HepG2 (cell line): ENCODE measurements around the gene XRCC5. TPM values are rescaled to one million over a fixed set of nuclear protein-coding genes. Genes with fewer than 3 reads are reported as not detected.

Source experiments
- ATAC-seq: fragments of 200-7000 bp; cut with Tn5 transposase; 3 replicates; pipeline ENCODE4 v1.9.1; 2020; ENCODE audit warnings: mild to moderate bottlenecking, moderate library complexity
- BruUV-seq: library from RNA; stranded (reverse); fragments of 400-500 nt; replicated peaks from 2 replicates; lab custom pipeline; 2021; lab: Mats Ljungman, UMichigan
- CTCF ChIA-PET: fragments of 300-600 bp; formaldehyde crosslinking; extraction: SDS; loops from one replicate; lab custom pipeline; 2021; ENCODE audit warnings: low total read pairs, inconsistent platforms, low intra/inter-chr PET ratio; lab: Yijun Ruan, JAX
- POLR2A ChIA-PET: fragments of 350-600 bp; sonication (Branson Sonifier 250); formaldehyde crosslinking; loops from one replicate; lab custom pipeline; 2020; ENCODE audit warnings: antibody characterized with exemption, inconsistent platforms; lab: Yijun Ruan, JAX
- DNase-seq: peaks from one replicate; pipeline ENCODE4 v3.0.0-alpha.2; 2015; ENCODE audit warnings: low spot score
- FAIRE-seq: peaks from 3 replicates; lab custom pipeline; 2011; peaks lifted over from hg19 to GRCh38; lab: Jason Lieb, UNC
- H2AFZ ChIP-seq: one replicate; pipeline ENCODE4 v1.6.1; 2011; ENCODE audit warnings: low read length, inconsistent platforms
- H3K27ac ChIP-seq: fragments of 300-600 bp; 3 replicates; pipeline ENCODE4 v1.8.0; 2011; ENCODE audit warnings: mixed run types, mild to moderate bottlenecking, mixed read lengths, low read length, inconsistent platforms; ENCODE audit not compliant: insufficient read depth; ENCODE audit errors: extremely low read length
- H3K27me3 ChIP-seq, 2 experiments: fragments of 200-600 bp in 1 of 2; 2 replicates in 1 of 2; 3 replicates in 1 of 2; pipeline versions ENCODE4 v1.6.0 to v1.8.0; 2011; ENCODE audit warnings: low read length in 2 of 2, mild to moderate bottlenecking in 2 of 2, moderate library complexity in 2 of 2, inconsistent platforms in 1 of 2; ENCODE audit not compliant: insufficient read depth in 2 of 2, control insufficient read depth in 1 of 2
- H3K36me3 ChIP-seq, 2 experiments: fragments of 200-600 bp in 1 of 2; replicated peaks in 1 of 2; 2 replicates in 1 of 2; 3 replicates in 1 of 2; pipeline versions ENCODE4 v1.5.1 to v1.8.0; 2011; ENCODE audit warnings: low read length in 2 of 2, inconsistent platforms in 1 of 2; ENCODE audit not compliant: insufficient read depth in 2 of 2, control insufficient read depth in 1 of 2
- H3K4me1 ChIP-seq: 2 replicates; pipeline ENCODE4 v1.5.1; 2012; ENCODE audit warnings: low read length, inconsistent platforms; ENCODE audit not compliant: insufficient read depth
- H3K4me2 ChIP-seq: 2 replicates; pipeline ENCODE4 v1.6.0; 2011; ENCODE audit warnings: low read depth, low read length, inconsistent platforms
- H3K4me3 ChIP-seq, 3 experiments: fragments of 200-600 bp in 1 of 3; sonication (generic), shearing (Covaris generic) in 1 of 3; replicated peaks in 1 of 3; 2 replicates each; pipeline ENCODE4 v1.5.1; 2011 to 2016; ENCODE audit warnings: low read length in 3 of 3, inconsistent platforms in 2 of 3, low read depth in 2 of 3, mild to moderate bottlenecking in 2 of 3, control low read depth in 1 of 3, mixed read lengths in 1 of 3; ENCODE audit not compliant: insufficient read depth in 1 of 3
- H3K79me2 ChIP-seq: one replicate; pipeline ENCODE4 v1.6.1; 2011; ENCODE audit warnings: low read length, inconsistent platforms; ENCODE audit not compliant: insufficient read depth
- H3K9ac ChIP-seq: 2 replicates; pipeline ENCODE4 v1.6.0; 2011; ENCODE audit warnings: mild to moderate bottlenecking, low read depth, low read length, inconsistent platforms; ENCODE audit not compliant: insufficient read depth
- H3K9me3 ChIP-seq: 2 replicates; pipeline ENCODE4 v1.5.1; 2012; ENCODE audit warnings: mild to moderate bottlenecking, low read length
- H4K20me1 ChIP-seq: 2 replicates; pipeline ENCODE4 v1.6.0; 2011; ENCODE audit warnings: inconsistent platforms, mild to moderate bottlenecking, low read length, moderate library complexity; ENCODE audit not compliant: insufficient read depth
- AHR ChIP-seq: IDR thresholded peaks from 2 replicates; pipeline ENCODE4 v1.6.1; 2018; ENCODE audit warnings: missing genetic modification reagents, missing compliant biosample characterization
- DR1 ChIP-seq: sonication (generic); formaldehyde crosslinking; IDR thresholded peaks from 2 replicates; pipeline ENCODE4 v1.8.0; 2021; ENCODE audit warnings: mild to moderate bottlenecking, missing genetic modification reagents, inconsistent platforms
- HNRNPL ChIP-seq: fragments of 200-400 bp; formaldehyde crosslinking; IDR thresholded peaks from 2 replicates; pipeline ENCODE4 v1.6.1; 2017; ENCODE audit warnings: mild to moderate bottlenecking, low read depth, low read length
- KDM4B ChIP-seq: sonication (generic); formaldehyde crosslinking; IDR thresholded peaks from 2 replicates; pipeline ENCODE4 v1.4.0; 2020; ENCODE audit warnings: missing genetic modification reagents
- TGIF2 ChIP-seq: IDR thresholded peaks from 2 replicates; pipeline ENCODE4 v1.6.1; 2016; ENCODE audit warnings: control low read depth, missing compliant biosample characterization
- U2AF2 ChIP-seq: fragments of 200-400 bp; formaldehyde crosslinking; IDR thresholded peaks from 2 replicates; pipeline ENCODE4 v1.6.1; 2017; ENCODE audit warnings: low read depth, mild to moderate bottlenecking, low read length
- ZFP36 ChIP-seq: fragments of 150-350 bp; IDR thresholded peaks from 2 replicates; pipeline ENCODE4 v1.6.1; 2018; ENCODE audit warnings: borderline replicate concordance, low read length, low read depth; ENCODE audit not compliant: partially characterized antibody
- ZFY ChIP-seq: sonication (generic); formaldehyde crosslinking; IDR thresholded peaks from 2 replicates; pipeline ENCODE4 v1.4.0; 2020; ENCODE audit warnings: missing genetic modification reagents
- ZKSCAN1 ChIP-seq: fragments of 150-350 bp; IDR thresholded peaks from 2 replicates; pipeline ENCODE4 v1.6.1; 2014; ENCODE audit warnings: low read length
- ZNF24 ChIP-seq: fragments of 450-650 bp; IDR thresholded peaks from 2 replicates; pipeline ENCODE4 v1.6.1; 2017; ENCODE audit warnings: antibody characterized with exemption, mild to moderate bottlenecking
- ZSCAN25 ChIP-seq: sonication (generic); formaldehyde crosslinking; IDR thresholded peaks from 2 replicates; pipeline ENCODE4 v1.8.0; 2022; ENCODE audit warnings: mild to moderate bottlenecking, missing genetic modification reagents
- WGBS: methylation state at CpG from one replicate; pipeline ENCODE4 v1.1.6; 2017; ENCODE audit warnings: low lambda C conversion rate; 5-methylcytosine and 5-hydroxymethylcytosine counted together
- in situ Hi-C: cut with HindIII; loops from 2 replicates; pipeline ENCODE4 v1.10.0; 2017; ENCODE audit warnings: low pct_unique_long_range_greater_than_20kb; ENCODE audit not compliant: extremely low pct_ligation_motif_present
- intact Hi-C: fragments of 100-400 bp; cut with micrococcal nuclease; formaldehyde crosslinking; loops from one replicate; pipeline ENCODE4 v1.10.0; 2022; ENCODE audit not compliant: unreplicated experiment
- polyA plus RNA-seq, 8 experiments: library from polyadenylated mRNA; depleted of rRNA in 3 of 8; stranded (reverse) in 7 of 8; unstranded in 1 of 8; fragments of >200 nt; fragmentation: Illumina TruSeq in 4 of 8; extraction: Trizol in 4 of 8; gene quantifications; 2 replicates each; pipeline versions ENCODE4 v1.2.1 to v1.2.3, GENCODE V29; 2011 to 2016; ENCODE audit warnings: low read depth in 4 of 8, missing spikeins in 1 of 8, mixed read lengths in 1 of 8; ENCODE audit not compliant: insufficient read depth in 1 of 8
- total RNA-seq, 5 experiments: library from RNA; depleted of rRNA; stranded (reverse); fragments of >200 nt; fragmentation: Illumina TruSeq; extraction: Trizol; gene quantifications; 2 replicates each; pipeline ENCODE4 v1.2.3, GENCODE V29; 2016; ENCODE audit warnings: low read depth in 1 of 5
- TF ChIP-seq, protein P1 (sequence below): sonication (generic); formaldehyde crosslinking; IDR thresholded peaks from 2 replicates; pipeline ENCODE4 v1.5.1; 2020; ENCODE audit warnings: missing genetic modification reagents, mild to moderate bottlenecking, borderline replicate concordance
- TF ChIP-seq, protein P2 (sequence below): sonication (generic); formaldehyde crosslinking; IDR thresholded peaks from 2 replicates; pipeline ENCODE4 v1.9.0; 2021; ENCODE audit warnings: missing genetic modification reagents, mild to moderate bottlenecking, borderline replicate concordance
- TF ChIP-seq, protein P3 (sequence below): sonication (generic); formaldehyde crosslinking; IDR thresholded peaks from 2 replicates; pipeline ENCODE4 v1.8.1; 2023; ENCODE audit warnings: missing genetic modification reagents, inconsistent platforms, borderline replicate concordance
- TF ChIP-seq, protein P4 (sequence below): sonication (generic); formaldehyde crosslinking; IDR thresholded peaks from 2 replicates; pipeline ENCODE4 v1.5.0; 2020; ENCODE audit warnings: missing genetic modification reagents
- TF ChIP-seq, protein P5 (sequence below): sonication (generic); formaldehyde crosslinking; IDR thresholded peaks from 2 replicates; pipeline ENCODE4 v1.4.0; 2020; ENCODE audit warnings: missing genetic modification reagents
- TF ChIP-seq, protein P6 (sequence below): sonication (generic); formaldehyde crosslinking; IDR thresholded peaks from 2 replicates; pipeline ENCODE4 v1.4.0; 2020; ENCODE audit warnings: mild to moderate bottlenecking, missing genetic modification reagents

The XRCC5 gene
- total and polyA plus RNA-seq, 2 of the 13 experiments (the other 11 are each of a cell fraction or from before 2014, with no cell fraction given), result 264 to 454 TPM

DNA sequence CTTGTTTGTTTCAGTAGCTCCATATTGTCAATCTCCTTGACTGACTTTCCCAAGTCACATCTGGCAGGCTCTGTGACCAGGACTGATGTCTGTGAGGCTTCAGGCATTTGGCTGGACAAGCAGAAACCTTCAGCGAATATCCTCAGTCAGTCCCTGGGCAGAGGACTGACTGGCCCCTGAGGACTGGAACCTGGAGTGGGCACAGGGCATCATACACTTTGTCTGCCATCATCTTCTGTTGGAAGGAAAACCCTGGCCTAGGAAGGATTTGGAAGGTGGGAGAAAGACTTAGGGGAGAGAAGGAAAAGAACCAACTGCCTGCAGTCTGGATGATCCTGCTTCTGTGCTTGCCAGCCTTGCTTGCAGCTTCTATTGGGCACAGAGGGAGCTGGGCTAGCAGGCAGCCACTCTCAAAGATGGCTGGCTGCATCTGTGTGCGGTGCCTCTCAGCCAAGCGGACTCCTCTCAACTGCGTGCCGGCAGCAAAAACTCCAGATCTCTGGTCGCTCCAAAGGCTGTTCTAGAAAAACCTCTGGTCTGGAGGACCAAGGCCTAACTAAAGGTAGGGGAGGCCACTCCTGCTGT, 136.3 kb downstream of the XRCC5 start:
- WGBS, result 62% methylated on average over 5 of the region's 6 CpGs
- DNase-seq (no peak), ATAC-seq (no peak; the same call in 2 of the 3 replicates), FAIRE-seq (no peak)
- ChIA-PET CTCF (no interaction called here), POLR2A (no interaction called here)
- Histone ChIP-seq H2AFZ (no peak overlapping the region), H3K27me3 (no peaks in the 10 kb centered on the region), H3K4me2 (no peak overlapping the region), H3K4me1 (no peaks in the 10 kb centered on the region), H3K27ac (no peak overlapping the region), H4K20me1 (no peaks in the 10 kb centered on the region), H3K4me3 (no peak overlapping the region), H3K9me3 (no peaks in the 10 kb centered on the region), H3K9ac (no peak overlapping the region), H3K36me3 (no peaks in the 10 kb centered on the region), H3K79me2 (no peaks in the 10 kb centered on the region)
- in situ Hi-C loops (no loop called here), intact Hi-C loops (no loop called here)
- TF ChIP-seq, protein P1, sequence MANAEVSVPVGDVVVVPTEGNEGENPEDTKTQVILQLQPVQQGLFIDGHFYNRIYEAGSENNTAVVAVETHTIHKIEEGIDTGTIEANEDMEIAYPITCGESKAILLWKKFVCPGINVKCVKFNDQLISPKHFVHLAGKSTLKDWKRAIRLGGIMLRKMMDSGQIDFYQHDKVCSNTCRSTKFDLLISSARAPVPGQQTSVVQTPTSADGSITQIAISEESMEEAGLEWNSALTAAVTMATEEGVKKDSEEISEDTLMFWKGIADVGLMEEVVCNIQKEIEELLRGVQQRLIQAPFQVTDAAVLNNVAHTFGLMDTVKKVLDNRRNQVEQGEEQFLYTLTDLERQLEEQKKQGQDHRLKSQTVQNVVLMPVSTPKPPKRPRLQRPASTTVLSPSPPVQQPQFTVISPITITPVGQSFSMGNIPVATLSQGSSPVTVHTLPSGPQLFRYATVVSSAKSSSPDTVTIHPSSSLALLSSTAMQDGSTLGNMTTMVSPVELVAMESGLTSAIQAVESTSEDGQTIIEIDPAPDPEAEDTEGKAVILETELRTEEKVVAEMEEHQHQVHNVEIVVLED (CRISPR knock-in tag), result no peak
- TF ChIP-seq, protein P2, sequence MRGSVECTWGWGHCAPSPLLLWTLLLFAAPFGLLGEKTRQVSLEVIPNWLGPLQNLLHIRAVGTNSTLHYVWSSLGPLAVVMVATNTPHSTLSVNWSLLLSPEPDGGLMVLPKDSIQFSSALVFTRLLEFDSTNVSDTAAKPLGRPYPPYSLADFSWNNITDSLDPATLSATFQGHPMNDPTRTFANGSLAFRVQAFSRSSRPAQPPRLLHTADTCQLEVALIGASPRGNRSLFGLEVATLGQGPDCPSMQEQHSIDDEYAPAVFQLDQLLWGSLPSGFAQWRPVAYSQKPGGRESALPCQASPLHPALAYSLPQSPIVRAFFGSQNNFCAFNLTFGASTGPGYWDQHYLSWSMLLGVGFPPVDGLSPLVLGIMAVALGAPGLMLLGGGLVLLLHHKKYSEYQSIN (CRISPR knock-in tag), result no peak
- TF ChIP-seq TGIF2 (no peak), AHR (CRISPR knock-in tag) (no peak), ZFP36 (no peak), ZKSCAN1 (no peak), HNRNPL (no peak), U2AF2 (no peak), ZNF24 (no peak), ZFY (CRISPR knock-in tag) (no peak), KDM4B (CRISPR knock-in tag) (no peak), ZSCAN25 (CRISPR knock-in tag) (no peak), DR1 (no peak)
- TF ChIP-seq, protein P3, sequence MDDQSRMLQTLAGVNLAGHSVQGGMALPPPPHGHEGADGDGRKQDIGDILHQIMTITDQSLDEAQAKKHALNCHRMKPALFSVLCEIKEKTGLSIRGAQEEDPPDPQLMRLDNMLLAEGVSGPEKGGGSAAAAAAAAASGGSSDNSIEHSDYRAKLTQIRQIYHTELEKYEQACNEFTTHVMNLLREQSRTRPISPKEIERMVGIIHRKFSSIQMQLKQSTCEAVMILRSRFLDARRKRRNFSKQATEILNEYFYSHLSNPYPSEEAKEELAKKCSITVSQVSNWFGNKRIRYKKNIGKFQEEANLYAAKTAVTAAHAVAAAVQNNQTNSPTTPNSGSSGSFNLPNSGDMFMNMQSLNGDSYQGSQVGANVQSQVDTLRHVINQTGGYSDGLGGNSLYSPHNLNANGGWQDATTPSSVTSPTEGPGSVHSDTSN (CRISPR knock-in tag), result no peak
- TF ChIP-seq, protein P4, sequence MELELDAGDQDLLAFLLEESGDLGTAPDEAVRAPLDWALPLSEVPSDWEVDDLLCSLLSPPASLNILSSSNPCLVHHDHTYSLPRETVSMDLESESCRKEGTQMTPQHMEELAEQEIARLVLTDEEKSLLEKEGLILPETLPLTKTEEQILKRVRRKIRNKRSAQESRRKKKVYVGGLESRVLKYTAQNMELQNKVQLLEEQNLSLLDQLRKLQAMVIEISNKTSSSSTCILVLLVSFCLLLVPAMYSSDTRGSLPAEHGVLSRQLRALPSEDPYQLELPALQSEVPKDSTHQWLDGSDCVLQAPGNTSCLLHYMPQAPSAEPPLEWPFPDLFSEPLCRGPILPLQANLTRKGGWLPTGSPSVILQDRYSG (CRISPR knock-in tag), result no peak
- TF ChIP-seq, protein P5, sequence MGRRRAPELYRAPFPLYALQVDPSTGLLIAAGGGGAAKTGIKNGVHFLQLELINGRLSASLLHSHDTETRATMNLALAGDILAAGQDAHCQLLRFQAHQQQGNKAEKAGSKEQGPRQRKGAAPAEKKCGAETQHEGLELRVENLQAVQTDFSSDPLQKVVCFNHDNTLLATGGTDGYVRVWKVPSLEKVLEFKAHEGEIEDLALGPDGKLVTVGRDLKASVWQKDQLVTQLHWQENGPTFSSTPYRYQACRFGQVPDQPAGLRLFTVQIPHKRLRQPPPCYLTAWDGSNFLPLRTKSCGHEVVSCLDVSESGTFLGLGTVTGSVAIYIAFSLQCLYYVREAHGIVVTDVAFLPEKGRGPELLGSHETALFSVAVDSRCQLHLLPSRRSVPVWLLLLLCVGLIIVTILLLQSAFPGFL, result no peak
- TF ChIP-seq, protein P6, sequence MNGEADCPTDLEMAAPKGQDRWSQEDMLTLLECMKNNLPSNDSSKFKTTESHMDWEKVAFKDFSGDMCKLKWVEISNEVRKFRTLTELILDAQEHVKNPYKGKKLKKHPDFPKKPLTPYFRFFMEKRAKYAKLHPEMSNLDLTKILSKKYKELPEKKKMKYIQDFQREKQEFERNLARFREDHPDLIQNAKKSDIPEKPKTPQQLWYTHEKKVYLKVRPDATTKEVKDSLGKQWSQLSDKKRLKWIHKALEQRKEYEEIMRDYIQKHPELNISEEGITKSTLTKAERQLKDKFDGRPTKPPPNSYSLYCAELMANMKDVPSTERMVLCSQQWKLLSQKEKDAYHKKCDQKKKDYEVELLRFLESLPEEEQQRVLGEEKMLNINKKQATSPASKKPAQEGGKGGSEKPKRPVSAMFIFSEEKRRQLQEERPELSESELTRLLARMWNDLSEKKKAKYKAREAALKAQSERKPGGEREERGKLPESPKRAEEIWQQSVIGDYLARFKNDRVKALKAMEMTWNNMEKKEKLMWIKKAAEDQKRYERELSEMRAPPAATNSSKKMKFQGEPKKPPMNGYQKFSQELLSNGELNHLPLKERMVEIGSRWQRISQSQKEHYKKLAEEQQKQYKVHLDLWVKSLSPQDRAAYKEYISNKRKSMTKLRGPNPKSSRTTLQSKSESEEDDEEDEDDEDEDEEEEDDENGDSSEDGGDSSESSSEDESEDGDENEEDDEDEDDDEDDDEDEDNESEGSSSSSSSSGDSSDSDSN, result no peak
- TF ChIP-seq, all 625 proteins: peak for 0
- no TSS peak for BruUV-seq
